Nephron (organoid): ENCODE results near the gene KAT6B.

Source experiments
- H3K27ac Mint-ChIP-seq, 3 experiments: 2 replicates each; pipeline ENCODE4 v1.8.0; 2020; ENCODE audit warnings: mixed read lengths in 3 of 3, mild to moderate bottlenecking in 2 of 3, moderate library complexity in 1 of 3
- H3K27me3 Mint-ChIP-seq: 2 replicates; pipeline ENCODE4 v1.8.0; 2021; ENCODE audit warnings: low read depth, mild to moderate bottlenecking, moderate library complexity, mixed read lengths
- H3K36me3 Mint-ChIP-seq: 2 replicates; pipeline ENCODE4 v1.8.0; 2020; ENCODE audit warnings: low read depth, mixed read lengths
- H3K4me1 Mint-ChIP-seq: 2 replicates; pipeline ENCODE4 v1.8.0; 2020; ENCODE audit warnings: mixed read lengths
- H3K4me3 Mint-ChIP-seq, 3 experiments: 2 replicates each; pipeline ENCODE4 v1.8.0; 2020; ENCODE audit warnings: mild to moderate bottlenecking in 3 of 3, mixed read lengths in 3 of 3, moderate library complexity in 2 of 3
- H3K9me3 Mint-ChIP-seq: 2 replicates; pipeline ENCODE4 v1.8.0; 2020; ENCODE audit warnings: mixed read lengths
- TF ChIP-seq, protein P1 (sequence below), 3 experiments: fragments of 200-600 bp; sonication (generic); IDR thresholded peaks; one replicate each; pipeline ENCODE4 v1.5.0; 2021; ENCODE audit warnings: antibody characterized with exemption in 3 of 3; ENCODE audit not compliant: unreplicated experiment in 3 of 3

The KAT6B gene

DNA sequence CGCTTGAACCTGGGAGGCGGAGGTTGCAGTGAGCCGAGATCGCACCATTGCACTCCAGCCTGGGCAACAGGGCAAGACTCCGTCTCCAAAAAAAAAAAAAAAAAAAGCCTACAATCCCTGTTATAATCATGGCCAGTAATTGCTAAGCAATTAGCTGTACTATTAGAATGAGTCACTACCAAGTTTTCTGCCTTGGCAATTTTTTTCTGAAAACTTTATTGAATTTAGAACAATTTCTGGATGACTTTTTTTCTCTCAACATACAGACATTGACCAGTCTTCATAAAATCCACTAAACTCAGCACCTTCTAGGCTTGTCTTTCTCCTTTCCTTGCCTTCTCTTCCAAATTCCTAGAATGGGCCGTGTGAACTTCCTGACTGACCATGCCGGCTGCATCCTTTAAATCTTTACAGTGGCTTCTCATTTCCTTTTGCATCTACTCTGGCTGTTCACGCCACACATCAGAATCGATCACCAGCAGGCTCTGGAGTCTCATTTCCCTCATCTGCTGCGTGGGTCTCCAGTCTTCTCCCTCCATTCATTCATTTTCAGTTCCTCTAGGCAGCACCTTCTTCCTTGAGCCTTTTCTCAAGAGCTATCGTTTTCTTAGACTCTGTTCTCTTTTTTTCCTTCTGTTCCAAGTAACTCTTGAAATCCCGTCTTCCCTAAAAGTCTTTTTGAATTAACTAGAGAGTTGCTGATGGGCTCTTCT is 107.9 kb downstream of the KAT6B start:
- peaks cover 64% of the 10 kb centered on the region for H3K4me1 Mint-ChIP-seq
- peaks cover 3% of the 10 kb centered on the region for H3K36me3 Mint-ChIP-seq
- peak overlapping the region; percentile 4 to 39 (median 32) for H3K27ac Mint-ChIP-seq
- no peak overlapping the region for H3K4me3 Mint-ChIP-seq
- H3K9me3 Mint-ChIP-seq, result no peaks in the 10 kb centered on the region
- TF ChIP-seq, protein P1, sequence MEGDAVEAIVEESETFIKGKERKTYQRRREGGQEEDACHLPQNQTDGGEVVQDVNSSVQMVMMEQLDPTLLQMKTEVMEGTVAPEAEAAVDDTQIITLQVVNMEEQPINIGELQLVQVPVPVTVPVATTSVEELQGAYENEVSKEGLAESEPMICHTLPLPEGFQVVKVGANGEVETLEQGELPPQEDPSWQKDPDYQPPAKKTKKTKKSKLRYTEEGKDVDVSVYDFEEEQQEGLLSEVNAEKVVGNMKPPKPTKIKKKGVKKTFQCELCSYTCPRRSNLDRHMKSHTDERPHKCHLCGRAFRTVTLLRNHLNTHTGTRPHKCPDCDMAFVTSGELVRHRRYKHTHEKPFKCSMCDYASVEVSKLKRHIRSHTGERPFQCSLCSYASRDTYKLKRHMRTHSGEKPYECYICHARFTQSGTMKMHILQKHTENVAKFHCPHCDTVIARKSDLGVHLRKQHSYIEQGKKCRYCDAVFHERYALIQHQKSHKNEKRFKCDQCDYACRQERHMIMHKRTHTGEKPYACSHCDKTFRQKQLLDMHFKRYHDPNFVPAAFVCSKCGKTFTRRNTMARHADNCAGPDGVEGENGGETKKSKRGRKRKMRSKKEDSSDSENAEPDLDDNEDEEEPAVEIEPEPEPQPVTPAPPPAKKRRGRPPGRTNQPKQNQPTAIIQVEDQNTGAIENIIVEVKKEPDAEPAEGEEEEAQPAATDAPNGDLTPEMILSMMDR (IDR thresholded peaks at IDR 0.05; ENCODE audit: unreplicated experiment in 3 of 3), result no peak
- H3K27me3 Mint-ChIP-seq, result no peaks in the 10 kb centered on the region

DNA sequence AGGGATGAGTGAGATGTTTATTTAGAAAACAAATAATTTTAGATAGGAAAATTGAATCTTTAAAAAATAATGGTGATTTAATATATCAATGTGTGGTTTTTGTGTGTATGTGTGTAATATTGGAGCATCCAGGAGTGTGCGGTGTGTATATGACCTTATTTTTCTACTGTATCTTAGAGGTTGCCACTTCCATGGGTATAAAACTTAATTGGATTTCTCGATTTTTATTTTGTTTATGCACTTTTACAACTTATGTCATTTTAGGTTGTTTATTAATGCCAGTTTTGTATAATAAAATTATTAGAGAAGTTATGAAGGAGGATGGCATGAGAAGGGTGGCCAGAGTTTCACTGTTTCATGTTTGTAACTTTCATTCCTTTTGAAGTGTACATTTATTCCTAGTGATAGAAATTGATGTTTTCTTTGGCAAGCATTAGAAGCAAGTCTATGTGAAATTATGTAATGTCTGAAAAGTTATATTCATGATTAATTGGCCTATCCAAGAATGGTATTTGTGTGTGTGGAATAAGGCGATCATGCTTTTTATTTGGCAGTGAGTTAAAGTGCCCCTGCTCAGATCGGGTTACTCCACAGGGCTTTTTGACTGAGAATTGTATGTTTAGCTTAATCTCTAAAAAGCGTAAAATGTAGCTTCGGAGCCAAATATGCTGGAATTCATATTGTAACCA is 110.3 kb downstream of the KAT6B start:
- TF ChIP-seq, protein P1 (IDR thresholded peaks at IDR 0.05; ENCODE audit: unreplicated experiment in 3 of 3), result no peak
- no peak overlapping the region for H3K4me3 Mint-ChIP-seq
- peaks cover 7% of the 10 kb centered on the region for H3K36me3 Mint-ChIP-seq
- H3K27me3 Mint-ChIP-seq, result no peaks in the 10 kb centered on the region
- H3K4me1 Mint-ChIP-seq, result peaks cover 70% of the 10 kb centered on the region
- H3K9me3 Mint-ChIP-seq, result no peaks in the 10 kb centered on the region
- H3K27ac Mint-ChIP-seq, result peak overlapping the region; percentile 45 to 85 (median 82)

DNA sequence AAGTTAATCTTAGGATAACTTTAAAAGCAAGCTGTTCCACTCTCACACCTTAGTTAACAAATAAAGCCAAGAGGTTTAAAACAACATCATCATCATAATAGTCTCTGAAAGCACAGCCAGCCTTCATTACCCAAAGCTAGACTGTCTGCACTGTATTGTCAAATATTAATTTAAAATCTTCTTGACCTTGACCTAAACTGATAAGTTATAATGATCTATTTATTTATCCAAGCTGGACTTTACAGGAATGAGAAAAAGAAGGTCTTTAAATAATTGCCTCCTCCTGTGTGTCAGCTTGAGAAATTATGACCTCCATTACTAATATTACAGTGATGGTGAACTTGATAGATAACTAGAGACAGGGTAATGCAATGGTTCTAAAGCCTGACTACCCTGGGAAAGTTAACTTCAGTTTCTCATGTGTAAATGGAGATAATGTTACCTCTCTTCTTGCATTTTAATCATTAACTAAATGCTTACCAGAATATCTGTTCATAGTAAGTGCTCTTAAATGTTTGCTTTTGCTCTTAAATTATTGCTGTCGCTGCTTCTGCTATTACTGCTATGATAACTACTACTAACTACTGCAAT is 111.0 kb downstream of the KAT6B start:
- peak overlapping the region in 2 of 3 experiments; percentile 4 to 10 for H3K4me3 Mint-ChIP-seq
- peaks cover 64% of the 10 kb centered on the region for H3K4me1 Mint-ChIP-seq
- peak overlapping the region; percentile 45 to 85 (median 82) for H3K27ac Mint-ChIP-seq
- peaks cover 7% of the 10 kb centered on the region for H3K36me3 Mint-ChIP-seq
- TF ChIP-seq, protein P1 (IDR thresholded peaks at IDR 0.05; ENCODE audit: unreplicated experiment in 3 of 3), result no peak
- H3K27me3 Mint-ChIP-seq, result no peaks in the 10 kb centered on the region
- H3K9me3 Mint-ChIP-seq, result no peaks in the 10 kb centered on the region

DNA sequence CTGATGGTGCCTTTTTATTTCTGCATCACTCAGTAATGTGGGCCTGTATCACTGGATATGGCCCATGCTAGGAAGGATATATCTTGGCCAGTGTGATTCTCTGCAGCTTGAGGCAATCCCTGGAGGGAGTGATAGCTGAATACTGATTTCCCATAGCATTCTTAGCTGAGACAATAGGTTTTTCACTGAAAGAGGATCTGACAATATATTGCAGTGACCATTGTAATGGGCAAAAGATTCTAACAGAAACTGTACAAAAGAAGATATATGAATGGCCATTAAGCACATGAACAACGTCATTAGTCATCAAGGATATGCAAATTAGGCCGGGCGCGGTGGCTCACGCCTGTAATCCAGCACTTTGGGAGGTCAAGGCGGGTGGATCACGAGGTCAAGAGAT is 117.8 kb downstream of the KAT6B start:
- no peak overlapping the region for H3K4me3 Mint-ChIP-seq
- peaks cover 8% of the 10 kb centered on the region for H3K36me3 Mint-ChIP-seq
- H3K27ac Mint-ChIP-seq, result no peak overlapping the region
- H3K9me3 Mint-ChIP-seq, result no peaks in the 10 kb centered on the region
- TF ChIP-seq, protein P1 (IDR thresholded peaks at IDR 0.05; ENCODE audit: unreplicated experiment in 3 of 3), result no peak
- peaks cover 44% of the 10 kb centered on the region for H3K4me1 Mint-ChIP-seq
- no peaks in the 10 kb centered on the region for H3K27me3 Mint-ChIP-seq

DNA sequence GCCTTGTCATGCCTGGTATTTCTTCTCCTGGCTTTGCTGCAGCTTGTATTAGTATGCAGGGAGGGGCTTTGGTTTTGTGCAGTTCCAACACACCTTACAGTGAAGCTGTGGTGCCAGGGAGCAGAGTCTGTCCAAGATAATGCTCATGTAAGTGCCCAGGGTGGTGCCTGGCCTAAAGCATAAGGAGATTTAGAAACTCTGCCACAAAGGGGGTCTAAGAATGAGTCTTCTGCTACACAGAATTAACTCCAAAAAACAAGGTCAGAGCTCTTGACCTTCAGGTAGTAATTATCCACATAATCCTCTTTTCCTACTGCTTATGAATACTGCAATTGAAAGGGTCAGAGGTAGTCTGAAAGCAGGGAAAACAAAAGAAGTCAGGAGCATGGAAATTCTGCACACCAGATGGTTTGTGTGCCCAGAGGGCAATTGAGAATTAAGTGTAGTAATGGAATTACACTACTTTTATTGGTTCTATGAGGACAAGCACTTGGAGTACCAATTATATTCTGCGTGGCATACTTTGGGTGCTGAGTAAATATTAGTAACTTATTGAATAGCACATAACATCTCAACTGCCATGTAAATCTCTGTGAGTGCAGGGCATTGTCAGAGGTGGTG is 121.5 kb downstream of the KAT6B start:
- TF ChIP-seq, protein P1 (IDR thresholded peaks at IDR 0.05; ENCODE audit: unreplicated experiment in 3 of 3), result no peak
- no peaks in the 10 kb centered on the region for H3K9me3 Mint-ChIP-seq
- no peak overlapping the region for H3K4me3 Mint-ChIP-seq
- H3K36me3 Mint-ChIP-seq, result peaks cover 4% of the 10 kb centered on the region
- H3K27me3 Mint-ChIP-seq, result no peaks in the 10 kb centered on the region
- H3K4me1 Mint-ChIP-seq, result peaks cover 56% of the 10 kb centered on the region
- H3K27ac Mint-ChIP-seq, result peak overlapping the region; percentile 58 to 76 (median 74)
